ENCODE data around the gene PEAK3.

PEAK3 gene

GRCh38 chr19:2244486-2244885 lies 37.5 kb downstream of the PEAK3 start:
- DNase-seq: no peak
- no peak for TF ChIP-seq CTCF (IDR thresholded peaks at IDR 0.05; ENCODE audit: low read depth, low read length)
- H3K27ac ChIP-seq: no peak overlapping the region
- H3K9me3 ChIP-seq (ENCODE audit: severe bottlenecking): no peaks in the 10 kb centered on the region
- H3K4me3 ChIP-seq (ENCODE audit: low read depth, low read length): no peak overlapping the region
- no peaks in the 10 kb centered on the region for H3K27me3 ChIP-seq (ENCODE audit: insufficient read depth, low read depth, severe bottlenecking)
- peaks cover 85% of the 10 kb centered on the region for H3K36me3 ChIP-seq

- DNase-seq: no peak
- Histone ChIP-seq H3K27ac (no peak overlapping the region), H3K9me3 (ENCODE audit: severe bottlenecking) (no peaks in the 10 kb centered on the region), H3K4me3 (ENCODE audit: low read depth, low read length) (no peak overlapping the region), H3K27me3 (ENCODE audit: insufficient read depth, low read depth, severe bottlenecking) (no peaks in the 10 kb centered on the region), H3K36me3 (peaks cover 82% of the 10 kb centered on the region)
- no peak for TF ChIP-seq CTCF (IDR thresholded peaks at IDR 0.05; ENCODE audit: low read depth, low read length)
These were observed 37.9 kb downstream of the PEAK3 start for GRCh38 chr19:2244125-2244411.

DNA sequence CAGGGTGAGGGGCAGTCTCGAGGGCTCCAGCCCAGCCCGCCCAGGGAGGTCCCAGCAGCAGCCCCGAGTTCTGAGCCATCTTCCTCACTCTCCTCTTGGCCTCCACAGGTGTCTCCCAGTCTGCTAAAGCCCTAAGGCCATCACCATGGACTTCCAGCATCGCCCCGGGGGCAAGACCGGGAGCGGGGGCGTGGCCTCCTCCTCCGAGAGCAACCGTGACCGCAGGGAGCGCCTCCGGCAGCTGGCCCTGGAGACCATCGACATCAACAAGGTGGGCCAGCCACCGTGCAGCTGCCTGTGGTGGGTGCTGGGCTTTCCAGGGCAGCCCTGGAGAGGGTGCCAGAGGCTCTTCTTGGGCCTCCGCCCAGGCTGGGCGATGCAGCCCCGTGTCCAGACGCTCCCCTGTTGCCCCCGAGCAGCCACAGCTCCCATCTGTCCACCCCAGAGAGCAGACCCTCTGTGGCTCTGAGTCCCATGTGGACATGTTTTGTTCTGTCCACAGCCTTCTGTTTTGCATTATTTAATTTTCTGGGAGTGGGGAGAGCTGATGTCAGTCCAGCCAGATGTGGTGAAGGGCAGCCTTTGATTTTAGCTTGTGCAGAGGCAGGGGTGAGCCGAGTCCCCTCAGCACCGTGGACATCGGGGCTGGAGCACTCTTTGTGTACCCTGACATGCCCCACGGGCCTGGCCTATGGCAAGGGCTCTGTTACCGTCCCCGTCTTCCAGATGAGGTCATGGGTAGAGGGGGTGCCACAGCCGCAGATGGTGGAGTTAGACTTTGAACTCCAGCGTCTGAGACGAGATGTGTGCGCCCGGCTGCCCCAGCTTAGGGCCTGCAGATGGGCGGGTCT lies 38.5 kb downstream of the PEAK3 start:
- H3K9me3 ChIP-seq (ENCODE audit: severe bottlenecking): no peaks in the 10 kb centered on the region

DNA sequence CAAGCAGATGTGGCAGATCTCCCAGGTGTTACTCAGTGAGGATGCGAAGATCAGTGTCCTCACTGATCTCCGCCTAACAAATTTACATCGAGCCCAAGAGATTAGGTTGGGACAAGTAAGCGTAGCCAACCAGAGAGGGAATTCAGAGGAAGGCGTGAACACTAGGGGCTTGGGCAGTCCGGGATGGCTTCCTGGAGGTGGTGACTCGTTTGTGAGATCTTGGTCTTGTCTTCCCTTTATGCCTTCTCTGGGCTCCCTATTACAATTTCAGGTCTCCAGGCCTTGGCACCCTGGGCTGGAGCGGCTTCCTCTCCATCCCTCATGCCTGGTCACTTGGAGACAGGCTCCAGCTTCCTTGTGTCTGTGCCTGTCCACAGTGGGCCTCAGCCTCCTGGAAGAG lies 39.2 kb downstream of the PEAK3 start:
- DNase-seq: no peak
- H3K36me3 ChIP-seq: peaks cover 87% of the 10 kb centered on the region
- TF ChIP-seq CTCF (IDR thresholded peaks at IDR 0.05; ENCODE audit: low read depth, low read length): no peak
- H3K27ac ChIP-seq: no peak overlapping the region
- no peaks in the 10 kb centered on the region for H3K9me3 ChIP-seq (ENCODE audit: severe bottlenecking)
- H3K27me3 ChIP-seq (ENCODE audit: insufficient read depth, low read depth, severe bottlenecking): no peaks in the 10 kb centered on the region
- no peak overlapping the region for H3K4me3 ChIP-seq (ENCODE audit: low read depth, low read length)

More for the DNA sequence above, 38.5 kb downstream of the PEAK3 start:
- no peak for TF ChIP-seq CTCF (IDR thresholded peaks at IDR 0.05; ENCODE audit: low read depth, low read length)
- H3K4me3 ChIP-seq (ENCODE audit: low read depth, low read length): no peak overlapping the region
- no peak for DNase-seq
- H3K27ac ChIP-seq: no peak overlapping the region
- H3K36me3 ChIP-seq: peaks cover 82% of the 10 kb centered on the region
- H3K27me3 ChIP-seq (ENCODE audit: insufficient read depth, low read depth, severe bottlenecking): no peaks in the 10 kb centered on the region

- DNase-seq: no peak
- no peaks in the 10 kb centered on the region for H3K27me3 ChIP-seq (ENCODE audit: insufficient read depth, low read depth, severe bottlenecking)
- no peaks in the 10 kb centered on the region for H3K9me3 ChIP-seq (ENCODE audit: severe bottlenecking)
- peaks cover 87% of the 10 kb centered on the region for H3K36me3 ChIP-seq
- H3K27ac ChIP-seq: no peak overlapping the region
- TF ChIP-seq CTCF (IDR thresholded peaks at IDR 0.05; ENCODE audit: low read depth, low read length): no peak
- H3K4me3 ChIP-seq (ENCODE audit: low read depth, low read length): no peak overlapping the region
These were observed 39.9 kb downstream of the PEAK3 start for GRCh38 chr19:2242092-2242537.

Data from WERI-Rb-1 (cell line).